ENCODE data around the gene AURKB. TPM values are rescaled to one million over a fixed set of nuclear protein-coding genes. Genes with fewer than 3 reads are reported as not detected.
A peak's percentile ranks its signal among the peaks of the same experiment; 100 is the strongest.

AURKB gene
- total and polyA plus RNA-seq, 2 of the 13 experiments (the other 11 are each of a cell fraction or from before 2014, with no cell fraction given) = 29.5 to 75.3 TPM

DNA sequence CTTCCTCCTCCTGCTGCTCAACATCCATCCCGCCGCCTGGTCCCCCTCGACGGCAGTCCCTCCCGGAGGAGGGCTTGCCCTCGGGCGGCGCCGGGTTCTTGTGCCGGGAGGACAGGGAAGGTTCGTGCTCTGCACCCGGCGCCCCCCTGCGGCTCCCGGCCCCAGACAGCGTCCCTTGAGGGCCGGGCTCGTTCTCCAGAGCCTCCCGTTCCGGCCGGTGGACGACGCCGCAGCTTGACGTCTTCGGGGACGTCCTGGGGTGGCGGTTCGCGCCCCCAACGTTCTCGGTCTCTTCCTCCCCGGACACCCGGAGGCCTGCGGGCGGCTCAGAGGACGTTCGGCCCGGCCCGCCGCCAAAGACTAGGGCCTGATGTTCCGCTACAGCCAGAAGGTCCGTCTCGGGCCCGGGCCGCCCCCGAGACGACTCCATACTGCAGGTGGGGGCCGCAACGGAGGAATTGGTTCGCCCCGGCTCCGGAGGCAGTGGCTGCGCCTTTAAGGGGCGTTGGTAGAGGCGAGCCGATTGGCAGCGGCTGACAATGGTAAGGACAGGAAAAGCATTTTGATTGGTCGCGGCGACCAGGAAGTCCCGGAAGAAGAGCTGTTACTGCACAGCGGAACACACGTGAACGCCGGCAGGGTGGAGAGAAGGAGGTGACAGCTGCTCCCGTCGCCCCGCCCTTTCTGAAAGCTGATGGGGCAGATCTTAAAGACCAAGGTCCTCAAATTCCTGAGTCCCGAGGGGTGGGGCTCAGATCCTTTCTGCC, 20.5 kb downstream of the AURKB start, which contains the start of gene BORCS6 (continued):
- TF ChIP-seq BRD4 (CRISPR knock-in tag; IDR thresholded peaks at IDR 0.05) (peak; percentile 38; the same call in 1 of the 2 replicates), HOXA5 (CRISPR knock-in tag; IDR thresholded peaks at IDR 0.05) (no peak), JDP2 (CRISPR knock-in tag; IDR thresholded peaks at IDR 0.05; ENCODE audit: borderline replicate concordance) (no peak), SOX6 (IDR thresholded peaks at IDR 0.05) (no peak), SOX6 (CRISPR knock-in tag; IDR thresholded peaks at IDR 0.05) (no peak; the same call in 1 of the 2 replicates), DPF2 (CRISPR knock-in tag; IDR thresholded peaks at IDR 0.05; ENCODE audit: borderline replicate concordance, low read depth) (no peak), ZNF143 (CRISPR knock-in tag; IDR thresholded peaks at IDR 0.05) (no peak), U2AF2 (IDR thresholded peaks at IDR 0.05; ENCODE audit: low read depth, low read length) (no peak), RARG (CRISPR knock-in tag; IDR thresholded peaks at IDR 0.05; ENCODE audit: low read depth) (no peak), KDM3A (CRISPR knock-in tag; IDR thresholded peaks at IDR 0.05; ENCODE audit: low read depth) (no peak), ZNF180 (CRISPR knock-in tag; IDR thresholded peaks at IDR 0.05; ENCODE audit: borderline replicate concordance, low read depth) (0 out of 2 replicates have a peak, but pooled peaks have one; percentile 22), FLYWCH1 (CRISPR knock-in tag; IDR thresholded peaks at IDR 0.05) (no peak), NR2F1 (CRISPR knock-in tag; IDR thresholded peaks at IDR 0.05) (no peak), ZNF878 (CRISPR knock-in tag; IDR thresholded peaks at IDR 0.05) (no peak), HNRNPUL1 (IDR thresholded peaks at IDR 0.05; ENCODE audit: low read depth, low read length) (no peak), SOX5 (CRISPR knock-in tag; IDR thresholded peaks at IDR 0.05; ENCODE audit: borderline replicate concordance) (peak; percentile 54; the same call in 1 of the 2 replicates), ZNF572 (CRISPR knock-in tag; IDR thresholded peaks at IDR 0.05) (no peak), ZFP36L2 (CRISPR knock-in tag; IDR thresholded peaks at IDR 0.05) (no peak), PITX1 (CRISPR knock-in tag; IDR thresholded peaks at IDR 0.05) (no peak)
- TF ChIP-seq, protein P1, sequence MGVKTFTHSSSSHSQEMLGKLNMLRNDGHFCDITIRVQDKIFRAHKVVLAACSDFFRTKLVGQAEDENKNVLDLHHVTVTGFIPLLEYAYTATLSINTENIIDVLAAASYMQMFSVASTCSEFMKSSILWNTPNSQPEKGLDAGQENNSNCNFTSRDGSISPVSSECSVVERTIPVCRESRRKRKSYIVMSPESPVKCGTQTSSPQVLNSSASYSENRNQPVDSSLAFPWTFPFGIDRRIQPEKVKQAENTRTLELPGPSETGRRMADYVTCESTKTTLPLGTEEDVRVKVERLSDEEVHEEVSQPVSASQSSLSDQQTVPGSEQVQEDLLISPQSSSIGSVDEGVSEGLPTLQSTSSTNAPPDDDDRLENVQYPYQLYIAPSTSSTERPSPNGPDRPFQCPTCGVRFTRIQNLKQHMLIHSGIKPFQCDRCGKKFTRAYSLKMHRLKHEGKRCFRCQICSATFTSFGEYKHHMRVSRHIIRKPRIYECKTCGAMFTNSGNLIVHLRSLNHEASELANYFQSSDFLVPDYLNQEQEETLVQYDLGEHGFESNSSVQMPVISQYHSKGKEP (CRISPR knock-in tag; IDR thresholded peaks at IDR 0.05) = no peak
- TF ChIP-seq, protein P2, sequence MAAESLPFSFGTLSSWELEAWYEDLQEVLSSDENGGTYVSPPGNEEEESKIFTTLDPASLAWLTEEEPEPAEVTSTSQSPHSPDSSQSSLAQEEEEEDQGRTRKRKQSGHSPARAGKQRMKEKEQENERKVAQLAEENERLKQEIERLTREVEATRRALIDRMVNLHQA (CRISPR knock-in tag; IDR thresholded peaks at IDR 0.05) = no peak
- TF ChIP-seq, protein P3, sequence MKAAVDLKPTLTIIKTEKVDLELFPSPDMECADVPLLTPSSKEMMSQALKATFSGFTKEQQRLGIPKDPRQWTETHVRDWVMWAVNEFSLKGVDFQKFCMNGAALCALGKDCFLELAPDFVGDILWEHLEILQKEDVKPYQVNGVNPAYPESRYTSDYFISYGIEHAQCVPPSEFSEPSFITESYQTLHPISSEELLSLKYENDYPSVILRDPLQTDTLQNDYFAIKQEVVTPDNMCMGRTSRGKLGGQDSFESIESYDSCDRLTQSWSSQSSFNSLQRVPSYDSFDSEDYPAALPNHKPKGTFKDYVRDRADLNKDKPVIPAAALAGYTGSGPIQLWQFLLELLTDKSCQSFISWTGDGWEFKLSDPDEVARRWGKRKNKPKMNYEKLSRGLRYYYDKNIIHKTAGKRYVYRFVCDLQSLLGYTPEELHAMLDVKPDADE (CRISPR knock-in tag; IDR thresholded peaks at IDR 0.05) = no peak
- TF ChIP-seq, protein P4, sequence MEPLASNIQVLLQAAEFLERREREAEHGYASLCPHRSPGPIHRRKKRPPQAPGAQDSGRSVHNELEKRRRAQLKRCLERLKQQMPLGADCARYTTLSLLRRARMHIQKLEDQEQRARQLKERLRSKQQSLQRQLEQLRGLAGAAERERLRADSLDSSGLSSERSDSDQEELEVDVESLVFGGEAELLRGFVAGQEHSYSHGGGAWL (CRISPR knock-in tag; IDR thresholded peaks at IDR 0.05) = no peak; the same call in 1 of the 2 replicates

Data from HepG2 (cell line).